Eye (tissue), 1 donor: Measurements from ENCODE around the gene MACROD2.

ENCODE experiments used
- DNase-seq: peaks from one replicate; pipeline ENCODE4 v3.0.0-alpha.2; 2015

The MACROD2 gene

DNA sequence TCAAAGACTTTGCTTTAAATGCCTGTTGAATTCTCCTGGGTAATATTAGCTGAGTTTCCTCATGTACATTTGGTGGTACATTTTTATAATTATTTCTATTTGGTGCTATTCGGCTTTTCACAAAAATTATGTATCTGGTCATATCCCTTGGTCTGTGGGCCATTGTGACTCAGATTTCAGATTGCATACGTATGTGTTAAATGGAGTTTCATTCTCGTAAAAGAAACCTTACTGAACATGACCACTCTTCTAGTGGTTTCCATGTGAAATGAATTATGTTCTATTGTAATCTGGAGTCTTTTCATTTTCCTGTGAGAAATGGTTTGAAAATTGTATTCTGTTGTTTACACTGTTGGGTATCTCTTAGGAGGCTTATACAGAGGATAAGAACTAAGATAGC, 728.3 kb downstream of the MACROD2 start:
- no peak for DNase-seq

DNA sequence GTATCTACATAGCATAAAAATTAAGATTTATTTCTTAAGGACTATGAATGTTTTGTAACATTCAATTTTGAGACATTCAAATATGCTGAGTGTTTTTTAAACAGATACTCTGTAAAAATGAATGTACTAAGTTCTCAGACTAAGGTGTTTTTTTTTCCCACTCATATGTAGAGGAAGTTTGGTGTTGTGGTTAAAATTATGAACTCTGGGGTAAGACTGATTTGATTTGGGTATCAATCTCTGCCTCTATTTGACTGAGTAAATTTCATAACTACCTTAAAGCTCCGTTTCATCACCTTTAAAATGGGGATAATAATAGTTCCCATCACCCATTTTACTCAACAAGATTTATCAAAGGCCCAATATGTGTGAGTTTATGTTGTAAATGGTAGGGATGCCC, 728.7 kb downstream of the MACROD2 start:
- DNase-seq = no peak

GRCh38 chr20:14724468-14724867, 729.2 kb downstream of the MACROD2 start:
- peak; percentile 33 for DNase-seq

- DNase-seq = no peak
Observed at GRCh38 chr20:14726591-14726990, 731.3 kb downstream of the MACROD2 start.

- DNase-seq = no peak
Observed at GRCh38 chr20:14727485-14728150, 732.3 kb downstream of the MACROD2 start.

DNA sequence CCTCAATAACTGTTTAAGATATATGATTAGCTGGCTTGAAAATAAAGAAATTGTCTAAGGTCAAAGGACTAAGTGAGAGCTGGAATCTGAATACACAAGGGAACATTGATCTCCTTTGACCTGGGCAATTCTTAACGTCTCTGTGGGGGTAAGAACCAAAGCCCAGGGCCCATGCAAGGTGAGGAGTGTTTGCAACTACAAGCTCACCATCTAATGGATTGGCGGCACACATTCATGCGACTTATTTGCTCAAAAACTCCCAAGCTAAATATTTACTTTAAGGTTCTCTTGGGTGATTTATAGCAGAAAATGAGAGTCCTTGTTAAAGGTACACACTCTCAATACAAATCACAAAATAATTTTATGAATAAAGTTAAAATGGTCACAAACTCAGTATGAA, 734.1 kb downstream of the MACROD2 start:
- DNase-seq = no peak

DNA sequence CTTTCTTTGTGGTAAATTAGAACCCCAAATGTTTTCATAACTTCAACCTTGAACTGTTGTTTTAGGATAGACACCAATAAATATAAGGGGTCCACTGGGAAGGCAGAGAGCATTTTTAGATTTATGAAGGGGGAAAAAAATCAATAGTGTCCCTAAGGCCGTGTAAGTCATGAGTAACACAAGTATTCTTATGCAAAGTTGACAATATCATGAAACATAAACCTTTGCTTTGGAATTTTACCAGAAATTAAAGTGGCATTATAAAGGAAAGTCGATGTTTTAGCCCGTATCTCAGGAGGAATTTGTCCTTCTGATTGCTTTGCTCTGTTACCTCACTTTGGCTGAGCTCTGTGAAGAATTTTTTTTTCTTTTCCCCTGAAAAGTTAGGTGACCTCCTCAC, 737.0 kb downstream of the MACROD2 start:
- no peak for DNase-seq

DNA sequence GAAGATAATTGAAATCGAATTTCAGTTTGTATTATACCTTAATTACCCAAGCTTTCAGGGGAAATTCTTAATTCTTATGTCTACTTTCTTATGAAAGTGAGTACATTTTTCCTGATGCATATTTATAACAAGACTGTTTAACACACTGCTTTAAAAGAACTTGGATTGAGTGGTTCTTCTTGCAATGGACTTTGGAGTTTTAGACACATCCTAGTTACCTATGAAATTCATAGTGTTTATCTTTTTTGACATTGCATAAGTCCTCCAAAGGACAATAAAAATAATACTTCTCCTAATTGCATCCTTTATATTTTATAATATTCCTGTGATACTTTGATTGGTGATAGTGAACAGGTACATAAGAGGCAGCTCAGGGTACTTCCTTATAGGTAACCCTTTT, 737.7 kb downstream of the MACROD2 start:
- DNase-seq = no peak

DNA sequence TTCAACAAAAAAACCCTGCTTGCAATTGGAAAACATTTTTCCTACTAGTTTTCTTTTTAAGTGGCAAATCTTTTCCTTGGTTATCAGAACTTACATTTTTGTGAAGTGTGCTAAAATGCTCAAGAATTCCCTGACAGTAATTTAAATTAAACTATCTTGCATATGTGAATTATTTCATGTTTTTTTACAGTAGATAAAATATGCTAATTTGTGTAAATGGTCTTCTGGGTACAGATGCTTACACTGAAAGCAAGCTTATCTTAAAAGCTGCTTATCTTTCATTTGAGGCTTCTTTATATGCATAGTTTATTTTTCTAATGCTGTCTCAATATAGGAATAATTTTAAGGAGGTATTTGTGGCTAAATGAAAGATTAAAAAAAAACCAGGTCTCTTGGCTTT, 745.1 kb downstream of the MACROD2 start:
- DNase-seq = no peak

DNA sequence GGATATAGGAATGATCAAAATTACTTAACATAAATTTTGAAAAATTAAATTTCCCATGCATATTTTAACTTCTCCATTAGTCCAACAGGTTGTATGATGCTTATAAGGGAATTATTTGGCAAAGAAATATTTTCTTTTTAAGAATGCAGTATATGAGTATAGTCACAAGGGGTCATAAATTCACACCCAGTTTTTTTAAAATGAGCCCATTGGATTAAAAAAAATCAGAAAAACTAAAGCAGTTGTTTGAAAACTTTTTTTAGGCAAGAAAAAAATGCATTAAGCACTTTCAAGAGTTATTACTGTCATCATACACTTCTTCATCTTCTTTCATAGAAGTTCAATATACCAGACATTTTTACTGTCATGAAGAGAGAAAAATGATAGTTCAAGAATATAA, 746.3 kb downstream of the MACROD2 start:
- no peak for DNase-seq

- no peak for DNase-seq
Observed at GRCh38 chr20:14744723-14745122, 749.4 kb downstream of the MACROD2 start.

DNA sequence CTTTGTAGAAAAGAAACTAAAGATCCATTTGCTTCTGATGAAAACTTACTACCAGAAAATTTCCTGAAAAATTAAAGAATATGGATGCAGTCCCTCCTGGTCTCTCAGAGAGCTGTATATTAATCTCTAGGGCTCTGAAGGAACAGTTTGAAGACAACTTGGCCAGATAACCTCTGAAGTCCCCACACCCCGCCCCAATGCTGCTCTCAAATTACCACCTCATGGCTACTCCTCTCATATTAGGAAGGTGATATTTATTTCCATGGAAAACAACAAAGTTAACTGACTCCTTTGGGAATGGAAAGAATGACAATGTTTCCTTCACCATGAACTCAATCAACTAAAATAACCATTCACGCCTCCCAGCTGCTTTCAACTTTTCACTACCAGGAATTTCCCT, 750.5 kb downstream of the MACROD2 start:
- no peak for DNase-seq

GRCh38 chr20:14751191-14751590, 755.9 kb downstream of the MACROD2 start:
- DNase-seq = no peak

- no peak for DNase-seq
Observed at GRCh38 chr20:14757728-14758127, 762.4 kb downstream of the MACROD2 start.

- no peak for DNase-seq
Observed at GRCh38 chr20:14758356-14758755, 763.0 kb downstream of the MACROD2 start.

- DNase-seq = no peak
Observed at GRCh38 chr20:14759979-14760378, 764.7 kb downstream of the MACROD2 start.

- no peak for DNase-seq
Observed at GRCh38 chr20:14761903-14762302, 766.6 kb downstream of the MACROD2 start.

GRCh38 chr20:14764511-14765369, 769.4 kb downstream of the MACROD2 start:
- no peak for DNase-seq

GRCh38 chr20:14765370-14765701, 770.0 kb downstream of the MACROD2 start:
- no peak for DNase-seq

GRCh38 chr20:14773486-14773885, 778.2 kb downstream of the MACROD2 start:
- DNase-seq = no peak

- DNase-seq = no peak
Observed at GRCh38 chr20:14775778-14776177, 780.5 kb downstream of the MACROD2 start.

DNA sequence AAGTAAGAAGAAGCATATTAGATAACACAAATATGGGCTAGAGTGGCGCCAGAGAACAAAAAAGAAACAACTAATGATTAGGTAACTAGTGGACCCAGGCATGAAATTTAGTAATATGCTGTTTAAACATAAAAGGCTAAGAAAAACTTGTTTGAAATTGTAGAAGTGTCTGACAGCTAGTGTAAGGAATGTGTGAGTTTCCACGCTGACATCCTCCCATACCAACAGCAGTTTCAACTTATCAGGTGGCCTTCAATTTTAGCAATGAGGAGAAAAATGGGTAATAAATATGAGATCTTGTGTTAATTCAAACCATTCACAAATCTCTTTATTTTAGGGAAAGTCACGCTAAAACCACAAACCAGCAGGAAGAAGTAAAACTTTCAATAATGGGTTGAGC, 782.3 kb downstream of the MACROD2 start:
- peak; percentile 37 for DNase-seq

DNA sequence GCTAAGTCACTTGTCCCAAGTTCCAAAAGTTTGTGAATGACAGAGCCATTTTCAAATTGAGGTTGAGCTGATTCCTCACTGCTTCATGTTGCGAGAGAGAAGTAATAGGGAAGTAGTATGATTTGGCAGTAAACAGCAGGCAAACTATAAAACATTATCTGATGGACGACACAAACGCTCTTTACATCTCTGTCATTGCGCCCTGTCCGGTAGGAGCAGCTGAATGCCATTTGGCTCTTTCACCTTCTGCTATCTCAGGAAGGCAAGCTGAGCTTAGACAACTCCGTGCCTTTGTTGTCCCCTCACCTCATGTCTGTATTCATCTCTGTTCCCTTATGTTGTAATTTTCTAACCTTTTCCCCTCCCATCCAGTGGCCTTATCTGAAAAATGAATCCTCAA, 782.8 kb downstream of the MACROD2 start:
- no peak for DNase-seq

DNA sequence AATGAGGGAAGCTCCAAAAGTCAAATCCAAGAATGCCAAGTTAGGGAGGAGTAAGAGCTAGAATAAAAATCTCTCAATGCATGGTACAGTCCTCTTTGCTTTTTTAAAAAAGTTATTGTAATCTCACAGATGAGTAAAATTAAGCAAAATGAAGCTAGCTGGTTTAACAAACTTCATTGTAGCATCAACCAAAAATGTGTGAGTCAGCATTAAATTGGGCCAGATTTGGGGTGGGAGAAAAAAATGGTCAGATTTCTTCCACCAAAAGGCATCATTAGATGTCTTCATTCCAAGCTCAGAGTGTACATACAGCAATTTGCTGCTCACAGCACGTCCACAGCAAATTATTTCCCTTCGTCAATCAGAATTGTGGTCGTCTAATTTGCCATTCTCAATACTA, 783.6 kb downstream of the MACROD2 start:
- no peak for DNase-seq

- DNase-seq = no peak
Observed at GRCh38 chr20:14780508-14780907, 785.2 kb downstream of the MACROD2 start.
